ENCODE results near the gene CD58. TPM values are rescaled to one million over a fixed set of nuclear protein-coding genes. Genes with fewer than 3 reads are reported as not detected.
A peak's percentile ranks its signal among the peaks of the same experiment; 100 is the strongest.

CD58 gene
- total and polyA plus RNA-seq, 12 donors: 17.2 to 44.3 (median 28.9) TPM

DNA sequence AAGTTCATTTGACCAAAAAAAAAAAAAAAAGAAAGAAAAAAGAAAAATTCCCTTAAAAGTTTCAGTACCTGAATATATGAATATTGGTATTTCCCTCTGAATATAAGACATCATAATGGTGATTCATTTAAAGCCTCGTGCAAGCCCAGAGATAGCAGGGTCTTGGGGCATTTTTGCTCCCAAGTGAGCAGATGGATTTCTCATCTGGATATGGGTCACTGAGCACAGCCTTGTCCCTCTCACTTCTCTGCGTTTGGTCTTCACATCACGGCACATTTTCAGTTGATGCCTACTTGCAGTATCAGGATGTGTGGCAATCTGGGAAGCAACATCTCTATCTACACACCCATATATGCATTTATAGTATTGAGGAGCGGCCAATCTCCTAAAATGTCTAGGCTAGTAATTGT lies 12.7 kb downstream of the CD58 start:
- Histone ChIP-seq H3K27ac (no peak overlapping the region), H3K36me3 (peaks cover 0 to 3% (median 0%) of the 10 kb centered on the region in 9 donors), H3K9me3 (peaks cover 0 to 4% (median 0%) of the 10 kb centered on the region in 11 donors), H3K27me3 (no peaks in the 10 kb centered on the region), H3K4me1 (peaks cover 0 to 93% (median 33%) of the 10 kb centered on the region in 9 donors), H3K4me3 (no peak overlapping the region)
- intact Hi-C loops (cut with DNase I): no loop called here
- 85 to 92% methylated on average over 4 of the region's 4 CpGs for WGBS, 2 donors
- TF ChIP-seq, protein P1, sequence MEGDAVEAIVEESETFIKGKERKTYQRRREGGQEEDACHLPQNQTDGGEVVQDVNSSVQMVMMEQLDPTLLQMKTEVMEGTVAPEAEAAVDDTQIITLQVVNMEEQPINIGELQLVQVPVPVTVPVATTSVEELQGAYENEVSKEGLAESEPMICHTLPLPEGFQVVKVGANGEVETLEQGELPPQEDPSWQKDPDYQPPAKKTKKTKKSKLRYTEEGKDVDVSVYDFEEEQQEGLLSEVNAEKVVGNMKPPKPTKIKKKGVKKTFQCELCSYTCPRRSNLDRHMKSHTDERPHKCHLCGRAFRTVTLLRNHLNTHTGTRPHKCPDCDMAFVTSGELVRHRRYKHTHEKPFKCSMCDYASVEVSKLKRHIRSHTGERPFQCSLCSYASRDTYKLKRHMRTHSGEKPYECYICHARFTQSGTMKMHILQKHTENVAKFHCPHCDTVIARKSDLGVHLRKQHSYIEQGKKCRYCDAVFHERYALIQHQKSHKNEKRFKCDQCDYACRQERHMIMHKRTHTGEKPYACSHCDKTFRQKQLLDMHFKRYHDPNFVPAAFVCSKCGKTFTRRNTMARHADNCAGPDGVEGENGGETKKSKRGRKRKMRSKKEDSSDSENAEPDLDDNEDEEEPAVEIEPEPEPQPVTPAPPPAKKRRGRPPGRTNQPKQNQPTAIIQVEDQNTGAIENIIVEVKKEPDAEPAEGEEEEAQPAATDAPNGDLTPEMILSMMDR (IDR thresholded peaks at IDR 0.05): no peak
- DNase-seq (no peak), ATAC-seq (no peak)

DNA sequence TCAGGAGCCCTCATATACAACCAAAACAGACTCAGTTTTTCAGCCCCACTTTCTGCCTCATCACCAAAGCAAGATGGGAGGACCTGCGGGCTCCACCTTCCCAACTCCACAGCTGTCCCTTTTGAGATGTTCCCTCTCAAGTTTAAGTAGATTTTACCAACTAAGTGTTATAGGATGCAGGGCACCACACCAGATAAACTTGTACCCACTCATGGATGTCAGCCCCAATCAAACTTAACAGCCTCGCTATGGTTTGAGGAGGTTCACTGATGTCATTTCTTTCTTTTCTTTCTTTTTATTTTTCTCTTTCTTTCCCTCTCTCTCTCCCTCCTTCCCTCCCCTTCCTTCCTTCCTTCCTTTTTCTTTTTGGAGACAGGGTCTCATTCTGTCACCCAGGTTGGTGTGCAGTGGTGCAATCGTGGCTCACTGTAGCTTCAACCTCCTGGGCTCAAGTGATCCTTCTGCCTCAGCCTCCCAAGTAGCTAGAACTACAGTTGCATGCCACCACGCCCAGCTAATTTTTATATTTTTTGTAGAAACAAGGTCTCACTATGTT lies 13.4 kb downstream of the CD58 start:
- Histone ChIP-seq H3K4me1 (peaks cover 0 to 91% (median 33%) of the 10 kb centered on the region in 9 donors), H3K27ac (peak overlapping the region in 3 of 10 donors; percentile 32 to 58 (median 41)), H3K9me3 (no peaks in the 10 kb centered on the region), H3K4me3 (no peak overlapping the region), H3K27me3 (no peaks in the 10 kb centered on the region), H3K36me3 (no peaks in the 10 kb centered on the region)
- DNase-seq: no peak
- TF ChIP-seq, protein P1 (IDR thresholded peaks at IDR 0.05): no peak
- intact Hi-C loops (cut with DNase I): no loop called here
- WGBS, 2 donors: 84 to 94% methylated on average over 4 of the region's 4 CpGs
- no peak for ATAC-seq

DNA sequence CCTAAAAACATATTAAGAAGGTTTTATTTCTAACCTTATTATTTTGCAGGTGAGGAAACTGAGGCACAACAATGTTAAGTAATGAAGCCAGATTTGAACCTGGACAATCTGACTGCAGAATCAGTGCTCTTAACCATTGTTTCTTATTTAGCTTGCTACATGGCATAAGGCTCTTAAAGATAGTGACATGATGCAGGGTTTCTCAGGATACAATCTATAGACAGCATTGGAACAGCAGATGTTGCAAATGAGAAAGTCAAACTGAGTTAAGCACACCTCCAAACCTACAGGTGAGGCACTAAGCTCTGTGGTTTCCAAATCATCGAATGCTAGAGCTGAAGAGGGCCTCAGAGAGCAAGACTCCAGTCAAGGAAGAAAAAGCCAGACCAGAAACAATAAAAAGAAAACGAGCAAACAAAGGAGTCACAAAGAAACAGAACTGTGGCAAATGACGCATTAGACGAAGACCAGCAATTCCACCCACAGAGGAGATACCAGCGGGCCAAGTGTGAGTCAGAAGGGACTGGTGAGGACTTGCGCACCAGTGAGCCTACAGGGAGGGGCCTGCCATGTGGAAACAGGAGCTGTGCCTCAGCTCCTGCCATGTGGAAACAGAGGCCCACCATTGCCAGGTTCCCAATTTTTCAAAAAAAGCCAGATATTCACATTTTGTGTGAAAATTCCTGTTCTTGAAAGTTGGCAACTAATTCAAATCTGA lies 14.4 kb downstream of the CD58 start:
- Histone ChIP-seq H3K4me1 (peaks cover 0 to 82% (median 33%) of the 10 kb centered on the region in 9 donors), H3K27ac (peak overlapping the region in 5 of 10 donors; percentile 32 to 58 (median 41)), H3K36me3 (no peaks in the 10 kb centered on the region), H3K27me3 (no peaks in the 10 kb centered on the region), H3K9me3 (no peaks in the 10 kb centered on the region), H3K4me3 (no peak overlapping the region)
- ATAC-seq (peak in 7 of 8 donors; percentile 65 to 94 (median 75)), DNase-seq (peak; percentile 43 to 49)
- intact Hi-C loops (cut with DNase I): no loop called here
- 62 to 71% methylated on average over 6 of the region's 6 CpGs for WGBS, 2 donors
- TF ChIP-seq, protein P1 (IDR thresholded peaks at IDR 0.05): no peak

DNA sequence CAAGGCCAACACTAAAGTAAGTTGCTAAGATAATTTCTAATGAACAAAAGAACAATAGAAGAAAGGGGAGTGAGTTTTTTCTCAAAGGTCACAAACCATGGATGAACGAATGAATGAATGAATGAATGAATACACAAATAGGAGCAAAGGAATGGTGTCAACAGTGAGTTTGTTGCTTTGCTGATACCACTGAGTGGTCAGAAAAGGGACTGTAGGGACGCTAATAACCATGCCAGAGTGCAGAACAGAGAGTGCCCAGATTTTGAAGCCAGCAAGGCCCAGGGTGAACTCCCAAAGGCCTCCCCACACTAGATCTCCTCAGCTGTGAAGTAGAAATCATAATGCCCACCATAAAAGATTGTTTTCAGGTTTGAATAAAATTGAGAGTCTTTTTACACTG lies 15.9 kb downstream of the CD58 start:
- H3K9me3 ChIP-seq: no peaks in the 10 kb centered on the region
- no peak overlapping the region for H3K4me3 ChIP-seq
- H3K4me1 ChIP-seq: peaks cover 0 to 70% (median 33%) of the 10 kb centered on the region in 9 donors
- WGBS, 2 donors: 60 to 64% methylated on average over 2 of the region's 2 CpGs
- ATAC-seq: peak in 6 of 8 donors; percentile 18 to 80 (median 54)
- DNase-seq: no peak
- TF ChIP-seq, protein P1 (IDR thresholded peaks at IDR 0.05): no peak
- H3K36me3 ChIP-seq: no peaks in the 10 kb centered on the region
- intact Hi-C loops (cut with DNase I): no loop called here
- peak overlapping the region in 3 of 10 donors; percentile 8 to 36 (median 17) for H3K27ac ChIP-seq
- no peaks in the 10 kb centered on the region for H3K27me3 ChIP-seq
